Lower leg skin (tissue), 3 donors: ENCODE data around the gene KCNJ10.

ENCODE experiments used
- CTCF ChIP-seq, 3 donors: fragments of 450-650 bp; IDR thresholded peaks; one replicate each; pipeline ENCODE4 v1.5.1; 2016; ENCODE audit warnings: antibody characterized with exemption in 3 of 3, mild to moderate bottlenecking in 3 of 3, moderate library complexity in 2 of 3
- POLR2A ChIP-seq, 2 donors: fragments of 450-650 bp; IDR thresholded peaks; one replicate each; pipeline ENCODE4 v1.6.1; 2016 to 2017; ENCODE audit warnings: antibody characterized with exemption in 2 of 2, mild to moderate bottlenecking in 1 of 2, moderate library complexity in 1 of 2

GRCh38 chr1:159949981-159950381 lies 120.0 kb downstream of the KCNJ10 start:
- TF ChIP-seq CTCF (IDR thresholded peaks at IDR 0.05) (no peak), POLR2A (IDR thresholded peaks at IDR 0.05) (no peak)
